HepG2 (cell line): ENCODE results near the gene LRPPRC. TPM values are rescaled to one million over a fixed set of nuclear protein-coding genes. Genes with fewer than 3 reads are reported as not detected.

ENCODE experiments used
- ATAC-seq: fragments of 200-7000 bp; cut with Tn5 transposase; 3 replicates; pipeline ENCODE4 v1.9.1; 2020; ENCODE audit warnings: mild to moderate bottlenecking, moderate library complexity
- BruUV-seq: library from RNA; stranded (reverse); fragments of 400-500 nt; replicated peaks from 2 replicates; lab custom pipeline; 2021; lab: Mats Ljungman, UMichigan
- CTCF ChIA-PET: fragments of 300-600 bp; formaldehyde crosslinking; extraction: SDS; loops from one replicate; lab custom pipeline; 2021; ENCODE audit warnings: low total read pairs, inconsistent platforms, low intra/inter-chr PET ratio; lab: Yijun Ruan, JAX
- POLR2A ChIA-PET: fragments of 350-600 bp; sonication (Branson Sonifier 250); formaldehyde crosslinking; loops from one replicate; lab custom pipeline; 2020; ENCODE audit warnings: antibody characterized with exemption, inconsistent platforms; lab: Yijun Ruan, JAX
- DNase-seq: peaks from one replicate; pipeline ENCODE4 v3.0.0-alpha.2; 2015; ENCODE audit warnings: low spot score
- FAIRE-seq: peaks from 3 replicates; lab custom pipeline; 2011; peaks lifted over from hg19 to GRCh38; lab: Jason Lieb, UNC
- H2AFZ ChIP-seq: one replicate; pipeline ENCODE4 v1.6.1; 2011; ENCODE audit warnings: low read length, inconsistent platforms
- H3K27ac ChIP-seq: fragments of 300-600 bp; 3 replicates; pipeline ENCODE4 v1.8.0; 2011; ENCODE audit warnings: mixed run types, mild to moderate bottlenecking, mixed read lengths, low read length, inconsistent platforms; ENCODE audit not compliant: insufficient read depth; ENCODE audit errors: extremely low read length
- H3K27me3 ChIP-seq, 2 experiments: fragments of 200-600 bp in 1 of 2; 2 replicates in 1 of 2; 3 replicates in 1 of 2; pipeline versions ENCODE4 v1.6.0 to v1.8.0; 2011; ENCODE audit warnings: low read length in 2 of 2, mild to moderate bottlenecking in 2 of 2, moderate library complexity in 2 of 2, inconsistent platforms in 1 of 2; ENCODE audit not compliant: insufficient read depth in 2 of 2, control insufficient read depth in 1 of 2
- H3K36me3 ChIP-seq, 2 experiments: fragments of 200-600 bp in 1 of 2; replicated peaks in 1 of 2; 2 replicates in 1 of 2; 3 replicates in 1 of 2; pipeline versions ENCODE4 v1.5.1 to v1.8.0; 2011; ENCODE audit warnings: low read length in 2 of 2, inconsistent platforms in 1 of 2; ENCODE audit not compliant: insufficient read depth in 2 of 2, control insufficient read depth in 1 of 2
- H3K4me1 ChIP-seq: 2 replicates; pipeline ENCODE4 v1.5.1; 2012; ENCODE audit warnings: low read length, inconsistent platforms; ENCODE audit not compliant: insufficient read depth
- H3K4me2 ChIP-seq: 2 replicates; pipeline ENCODE4 v1.6.0; 2011; ENCODE audit warnings: low read depth, low read length, inconsistent platforms
- H3K4me3 ChIP-seq, 3 experiments: fragments of 200-600 bp in 1 of 3; sonication (generic), shearing (Covaris generic) in 1 of 3; replicated peaks in 1 of 3; 2 replicates each; pipeline ENCODE4 v1.5.1; 2011 to 2016; ENCODE audit warnings: low read length in 3 of 3, inconsistent platforms in 2 of 3, low read depth in 2 of 3, mild to moderate bottlenecking in 2 of 3, control low read depth in 1 of 3, mixed read lengths in 1 of 3; ENCODE audit not compliant: insufficient read depth in 1 of 3
- H3K79me2 ChIP-seq: one replicate; pipeline ENCODE4 v1.6.1; 2011; ENCODE audit warnings: low read length, inconsistent platforms; ENCODE audit not compliant: insufficient read depth
- H3K9ac ChIP-seq: 2 replicates; pipeline ENCODE4 v1.6.0; 2011; ENCODE audit warnings: mild to moderate bottlenecking, low read depth, low read length, inconsistent platforms; ENCODE audit not compliant: insufficient read depth
- H3K9me3 ChIP-seq: 2 replicates; pipeline ENCODE4 v1.5.1; 2012; ENCODE audit warnings: mild to moderate bottlenecking, low read length
- H4K20me1 ChIP-seq: 2 replicates; pipeline ENCODE4 v1.6.0; 2011; ENCODE audit warnings: inconsistent platforms, mild to moderate bottlenecking, low read length, moderate library complexity; ENCODE audit not compliant: insufficient read depth
- ADNP ChIP-seq: sonication (generic); formaldehyde crosslinking; IDR thresholded peaks from 2 replicates; pipeline ENCODE4 v1.4.0; 2020; ENCODE audit warnings: missing genetic modification reagents
- CHD2 ChIP-seq: IDR thresholded peaks from 2 replicates; pipeline ENCODE4 v1.6.1; 2011; ENCODE audit warnings: low read depth, low read length, improper control_type of control experiment
- CREB1 ChIP-seq, 2 experiments: fragments of 450-650 bp in 1 of 2; IDR thresholded peaks; 2 replicates each; pipeline ENCODE4 v1.6.1; 2016 to 2017; ENCODE audit warnings: control low read depth in 1 of 2, mild to moderate bottlenecking in 1 of 2, missing compliant biosample characterization in 1 of 2, missing genetic modification characterization in 1 of 2
- GFI1 ChIP-seq: sonication (generic); formaldehyde crosslinking; IDR thresholded peaks from 2 replicates; pipeline ENCODE4 v1.5.0; 2020; ENCODE audit warnings: missing genetic modification reagents, mild to moderate bottlenecking, borderline replicate concordance
- MBNL3 ChIP-seq: fragments of 250-450 bp; sonication (Bioruptor Pico); conservative IDR thresholded peaks from 2 replicates; pipeline ENCODE4 v1.8.0; 2022; ENCODE audit warnings: mild to moderate bottlenecking, inconsistent platforms
- POLR2G ChIP-seq: fragments of 200-400 bp; formaldehyde crosslinking; IDR thresholded peaks from 2 replicates; pipeline ENCODE4 v1.6.1; 2018; ENCODE audit warnings: mild to moderate bottlenecking, low read depth, low read length, moderate library complexity
- SIX1 ChIP-seq: sonication (generic); formaldehyde crosslinking; IDR thresholded peaks from 2 replicates; pipeline ENCODE4 v1.4.0; 2020; ENCODE audit warnings: missing genetic modification reagents, borderline replicate concordance
- TBX3 ChIP-seq: fragments of 450-650 bp; IDR thresholded peaks from 2 replicates; pipeline ENCODE4 v1.6.1; 2017; ENCODE audit warnings: antibody characterized with exemption, mild to moderate bottlenecking, inconsistent platforms, borderline replicate concordance
- TOPORS ChIP-seq: sonication (generic); formaldehyde crosslinking; IDR thresholded peaks from 2 replicates; pipeline ENCODE4 v1.8.0; 2023; ENCODE audit warnings: mild to moderate bottlenecking, missing genetic modification reagents
- ZMAT3 ChIP-seq: sonication (generic); formaldehyde crosslinking; conservative IDR thresholded peaks from 2 replicates; pipeline ENCODE4 v1.7.0; 2021; ENCODE audit warnings: missing genetic modification reagents
- ZNF678 ChIP-seq: sonication (generic); formaldehyde crosslinking; IDR thresholded peaks from 2 replicates; pipeline ENCODE4 v1.4.0; 2020; ENCODE audit warnings: mild to moderate bottlenecking, missing genetic modification reagents
- ZNF775 ChIP-seq: sonication (generic); formaldehyde crosslinking; IDR thresholded peaks from 2 replicates; pipeline ENCODE4 v1.4.0; 2020; ENCODE audit warnings: missing genetic modification reagents, mild to moderate bottlenecking, moderate library complexity, borderline replicate concordance
- WGBS: methylation state at CpG from one replicate; pipeline ENCODE4 v1.1.6; 2017; ENCODE audit warnings: low lambda C conversion rate; 5-methylcytosine and 5-hydroxymethylcytosine counted together
- in situ Hi-C: cut with HindIII; loops from 2 replicates; pipeline ENCODE4 v1.10.0; 2017; ENCODE audit warnings: low pct_unique_long_range_greater_than_20kb; ENCODE audit not compliant: extremely low pct_ligation_motif_present
- intact Hi-C: fragments of 100-400 bp; cut with micrococcal nuclease; formaldehyde crosslinking; loops from one replicate; pipeline ENCODE4 v1.10.0; 2022; ENCODE audit not compliant: unreplicated experiment
- polyA plus RNA-seq, 8 experiments: library from polyadenylated mRNA; depleted of rRNA in 3 of 8; stranded (reverse) in 7 of 8; unstranded in 1 of 8; fragments of >200 nt; fragmentation: Illumina TruSeq in 4 of 8; extraction: Trizol in 4 of 8; gene quantifications; 2 replicates each; pipeline versions ENCODE4 v1.2.1 to v1.2.3, GENCODE V29; 2011 to 2016; ENCODE audit warnings: low read depth in 4 of 8, missing spikeins in 1 of 8, mixed read lengths in 1 of 8; ENCODE audit not compliant: insufficient read depth in 1 of 8
- total RNA-seq, 5 experiments: library from RNA; depleted of rRNA; stranded (reverse); fragments of >200 nt; fragmentation: Illumina TruSeq; extraction: Trizol; gene quantifications; 2 replicates each; pipeline ENCODE4 v1.2.3, GENCODE V29; 2016; ENCODE audit warnings: low read depth in 1 of 5
- TF ChIP-seq, protein P1 (sequence below): IDR thresholded peaks from 2 replicates; pipeline ENCODE4 v1.6.1; 2012; ENCODE audit warnings: inconsistent platforms
- TF ChIP-seq, protein P2 (sequence below): sonication (generic); formaldehyde crosslinking; conservative IDR thresholded peaks from 2 replicates; pipeline ENCODE4 v1.4.0; 2020; ENCODE audit warnings: missing genetic modification reagents

LRPPRC gene
- total and polyA plus RNA-seq, 2 of the 13 experiments (the other 11 are each of a cell fraction or from before 2014, with no cell fraction given): 117 to 167 TPM

DNA sequence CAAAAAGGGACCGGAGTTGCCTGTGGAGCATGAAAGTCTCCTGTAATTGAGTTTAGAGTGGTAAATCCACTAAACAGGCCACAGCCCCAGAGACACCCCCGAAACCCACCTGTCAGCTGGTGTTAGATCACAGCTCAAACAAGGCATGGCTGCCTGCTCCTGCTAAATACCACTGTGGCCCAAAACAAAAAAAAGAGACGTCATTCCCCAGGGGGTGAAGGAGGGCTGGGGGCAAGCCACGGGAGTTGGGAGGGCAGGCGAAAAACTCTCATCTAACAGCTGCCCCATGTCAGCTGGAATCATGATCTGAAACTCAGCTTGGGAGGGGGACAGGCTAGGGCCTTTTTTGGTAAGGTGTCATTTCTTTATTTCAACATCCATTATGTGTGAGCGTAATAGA, 42.5 kb upstream of the LRPPRC start:
- no peak overlapping the region for H2AFZ ChIP-seq
- no peak for FAIRE-seq
- no peak overlapping the region for H3K4me3 ChIP-seq
- peaks cover 0 to 16% of the 10 kb centered on the region in 2 experiments; a peak in 3 of 5 replicates for H3K27me3 ChIP-seq
- BruUV-seq: no TSS peak
- in situ Hi-C loops: no loop called here
- no peaks in the 10 kb centered on the region for H4K20me1 ChIP-seq
- no peak overlapping the region for H3K4me2 ChIP-seq
- no peak for DNase-seq
- H3K9ac ChIP-seq: no peak overlapping the region
- ChIA-PET CTCF (no interaction called here), POLR2A (no interaction called here)
- H3K27ac ChIP-seq: no peak overlapping the region
- intact Hi-C loops: no loop called here
- no peaks in the 10 kb centered on the region for H3K36me3 ChIP-seq
- no peaks in the 10 kb centered on the region for H3K4me1 ChIP-seq
- ATAC-seq: no peak
- WGBS: 15% methylated on average over 6 of the region's 6 CpGs
- no peaks in the 10 kb centered on the region for H3K9me3 ChIP-seq
- TF ChIP-seq ZNF678 (CRISPR knock-in tag) (no peak), ZNF775 (CRISPR knock-in tag) (no peak), MBNL3 (CRISPR knock-in tag) (no peak), CHD2 (no peak), ZMAT3 (CRISPR knock-in tag) (no peak), CREB1 (IDR thresholded peaks at IDR 0.05) (no peak), CREB1 (CRISPR knock-in tag; IDR thresholded peaks at IDR 0.05) (no peak), TBX3 (no peak), GFI1 (CRISPR knock-in tag) (no peak), TOPORS (CRISPR knock-in tag) (no peak), POLR2G (no peak), ADNP (CRISPR knock-in tag) (no peak), SIX1 (CRISPR knock-in tag) (no peak)
- TF ChIP-seq, protein P1, sequence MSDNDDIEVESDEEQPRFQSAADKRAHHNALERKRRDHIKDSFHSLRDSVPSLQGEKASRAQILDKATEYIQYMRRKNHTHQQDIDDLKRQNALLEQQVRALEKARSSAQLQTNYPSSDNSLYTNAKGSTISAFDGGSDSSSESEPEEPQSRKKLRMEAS: no peak
- TF ChIP-seq, protein P2, sequence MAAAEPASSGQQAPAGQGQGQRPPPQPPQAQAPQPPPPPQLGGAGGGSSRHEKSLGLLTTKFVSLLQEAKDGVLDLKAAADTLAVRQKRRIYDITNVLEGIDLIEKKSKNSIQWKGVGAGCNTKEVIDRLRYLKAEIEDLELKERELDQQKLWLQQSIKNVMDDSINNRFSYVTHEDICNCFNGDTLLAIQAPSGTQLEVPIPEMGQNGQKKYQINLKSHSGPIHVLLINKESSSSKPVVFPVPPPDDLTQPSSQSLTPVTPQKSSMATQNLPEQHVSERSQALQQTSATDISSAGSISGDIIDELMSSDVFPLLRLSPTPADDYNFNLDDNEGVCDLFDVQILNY: no peak
- H3K79me2 ChIP-seq: no peaks in the 10 kb centered on the region
